T-helper 2 cell treated with Interferon-gamma antibody and Interleukin-4, amounts not matched to agents 5 μg/mL and 100 μg/mL, for 36 hours (primary cell): Measurements from ENCODE around the gene HPCAL1.

Experiments used
- DNase-seq: peaks from one replicate; pipeline ENCODE4 v3.0.0; 2021; ENCODE audit warnings: low spot score
- H3K27ac Mint-ChIP-seq: one replicate; pipeline ENCODE4 v1.8.0; 2021; ENCODE audit warnings: mild to moderate bottlenecking, mixed read lengths
- H3K27me3 Mint-ChIP-seq: one replicate; pipeline ENCODE4 v1.8.0; 2021; ENCODE audit warnings: low read depth, mixed read lengths
- H3K36me3 Mint-ChIP-seq: one replicate; pipeline ENCODE4 v1.8.0; 2021; ENCODE audit warnings: low read depth, mixed read lengths
- H3K4me1 Mint-ChIP-seq: one replicate; pipeline ENCODE4 v1.8.0; 2021; ENCODE audit warnings: low read depth, mixed read lengths
- H3K4me3 Mint-ChIP-seq: one replicate; pipeline ENCODE4 v1.8.0; 2022; ENCODE audit warnings: mild to moderate bottlenecking, moderate library complexity, mixed read lengths
- H3K9me3 Mint-ChIP-seq: one replicate; pipeline ENCODE4 v1.8.0; 2021; ENCODE audit warnings: mixed read lengths

The HPCAL1 gene

DNA sequence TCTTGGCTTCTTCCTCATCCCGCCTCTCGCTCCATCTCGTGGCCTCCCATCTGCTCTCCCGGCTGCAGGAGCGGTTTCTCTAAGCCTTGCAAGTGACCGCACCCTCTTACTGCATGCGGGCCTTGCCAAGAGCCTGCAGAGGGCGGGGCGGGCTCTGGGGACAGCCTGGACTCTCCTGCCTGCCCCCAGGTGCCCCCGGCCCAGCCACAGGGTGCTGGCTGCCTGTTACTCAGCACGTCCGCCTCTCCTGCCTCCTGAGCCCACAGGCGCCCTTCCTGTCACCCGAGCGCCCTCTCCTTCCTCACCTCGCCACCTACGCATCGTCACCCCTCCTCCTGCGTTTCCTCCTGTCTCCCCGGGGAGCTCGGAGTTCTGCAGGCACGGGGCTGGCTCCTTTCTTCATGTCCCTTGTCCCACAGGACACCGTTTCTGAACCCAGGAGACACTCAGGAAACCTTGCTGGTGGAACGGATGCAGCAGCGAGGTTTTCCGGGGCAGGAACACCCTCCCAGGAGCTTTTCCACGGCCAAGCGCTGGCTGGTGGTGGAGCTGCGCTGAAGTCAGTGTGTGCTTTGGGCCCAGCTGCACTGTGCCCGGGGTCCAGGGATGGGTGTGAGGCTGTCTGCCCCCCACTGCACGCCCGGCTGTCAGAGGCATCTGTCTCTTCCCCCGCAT, 28.5 kb downstream of the HPCAL1 start:
- Mint-ChIP-seq H3K27ac (peak overlapping the region; percentile 82), H3K4me3 (peak overlapping the region; percentile 94), H3K27me3 (no peaks in the 10 kb centered on the region), H3K9me3 (peaks cover 8% of the 10 kb centered on the region), H3K4me1 (peaks cover 67% of the 10 kb centered on the region), H3K36me3 (peaks cover 20% of the 10 kb centered on the region)
- DNase-seq, result peak; percentile 83

DNA sequence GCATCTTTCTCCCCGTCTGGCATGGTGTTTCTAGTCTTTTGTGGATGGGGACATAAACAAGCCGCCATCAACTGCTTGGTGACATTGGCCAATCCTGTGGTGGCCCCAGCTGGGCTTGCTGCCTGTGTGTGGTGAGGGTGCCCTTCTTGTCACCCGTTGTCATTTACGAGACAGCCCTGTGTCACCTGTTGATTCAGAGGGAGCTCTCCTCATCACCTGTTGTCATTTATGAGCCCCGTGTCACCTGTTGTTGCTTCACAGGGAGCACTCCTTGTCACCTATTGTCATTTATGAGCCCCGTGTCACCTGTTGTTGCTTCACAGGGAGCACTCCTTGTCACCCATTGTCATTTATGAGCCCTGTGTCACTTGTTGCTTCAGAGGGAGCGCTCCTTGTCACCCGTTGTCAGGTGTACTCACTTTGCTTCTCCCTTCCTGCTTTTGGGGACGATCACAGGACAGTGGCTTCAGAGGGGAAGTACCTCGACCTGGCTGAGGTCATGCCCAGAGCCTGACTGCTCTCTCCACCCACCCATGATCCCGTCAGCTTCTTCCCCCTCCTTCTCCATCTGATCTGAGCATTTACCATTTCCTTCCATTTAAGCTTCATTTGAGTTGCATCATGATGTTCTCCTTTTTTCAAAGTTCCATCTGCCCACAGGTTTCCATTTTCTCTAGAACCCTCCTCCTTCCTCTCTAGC, 29.1 kb downstream of the HPCAL1 start:
- peak overlapping the region; percentile 94 for H3K4me3 Mint-ChIP-seq
- no peaks in the 10 kb centered on the region for H3K27me3 Mint-ChIP-seq
- H3K36me3 Mint-ChIP-seq, result peaks cover 20% of the 10 kb centered on the region
- DNase-seq, result peak; percentile 81
- peak overlapping the region; percentile 82 for H3K27ac Mint-ChIP-seq
- peaks cover 8% of the 10 kb centered on the region for H3K9me3 Mint-ChIP-seq
- peaks cover 66% of the 10 kb centered on the region for H3K4me1 Mint-ChIP-seq

DNA sequence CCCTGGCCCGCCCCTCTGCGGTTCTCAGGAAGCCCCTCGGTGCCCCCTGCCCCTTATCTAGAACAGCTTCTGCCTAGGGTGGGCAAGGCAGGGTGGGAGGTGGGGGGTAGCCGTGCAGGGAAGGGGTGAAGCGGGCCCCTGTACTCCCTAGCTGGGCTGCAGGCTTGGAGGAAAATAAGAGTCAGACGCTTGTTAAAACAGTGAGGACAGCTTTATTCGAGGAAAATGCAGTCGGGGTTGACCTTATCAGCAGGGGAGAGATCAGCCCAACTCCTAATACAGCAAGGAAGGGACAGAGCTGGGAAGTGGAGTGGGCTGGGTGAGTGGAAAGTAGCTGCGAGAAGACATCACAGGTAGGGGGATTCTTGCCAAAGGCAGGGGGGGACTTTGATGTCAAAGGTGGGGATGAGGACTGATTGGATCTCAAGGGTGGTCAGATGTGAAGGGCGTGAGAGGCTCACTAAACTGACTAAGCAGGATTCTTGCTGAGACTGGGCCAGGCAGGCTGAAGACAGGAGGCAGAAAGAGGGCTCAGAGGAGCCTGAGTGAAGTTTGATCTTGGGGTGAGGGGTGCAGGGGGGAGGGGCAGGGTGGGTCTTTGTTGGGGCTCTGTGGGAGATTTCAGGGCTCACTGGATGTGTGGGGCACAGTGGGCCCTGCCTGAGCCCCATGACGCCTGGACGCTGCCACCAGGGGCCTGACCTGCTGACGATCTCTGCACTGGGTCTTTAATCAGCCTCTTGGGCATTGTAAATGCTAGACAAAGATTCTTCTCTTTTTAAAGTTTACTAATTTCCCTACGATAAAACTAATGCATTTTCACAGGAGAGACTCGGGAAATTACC, 29.9 kb downstream of the HPCAL1 start:
- peaks cover 21% of the 10 kb centered on the region for H3K36me3 Mint-ChIP-seq
- peak overlapping the region; percentile 94 for H3K4me3 Mint-ChIP-seq
- no peaks in the 10 kb centered on the region for H3K27me3 Mint-ChIP-seq
- peak; percentile 60 for DNase-seq
- H3K9me3 Mint-ChIP-seq, result peaks cover 8% of the 10 kb centered on the region
- H3K27ac Mint-ChIP-seq, result peak overlapping the region; percentile 82
- peaks cover 63% of the 10 kb centered on the region for H3K4me1 Mint-ChIP-seq

DNA sequence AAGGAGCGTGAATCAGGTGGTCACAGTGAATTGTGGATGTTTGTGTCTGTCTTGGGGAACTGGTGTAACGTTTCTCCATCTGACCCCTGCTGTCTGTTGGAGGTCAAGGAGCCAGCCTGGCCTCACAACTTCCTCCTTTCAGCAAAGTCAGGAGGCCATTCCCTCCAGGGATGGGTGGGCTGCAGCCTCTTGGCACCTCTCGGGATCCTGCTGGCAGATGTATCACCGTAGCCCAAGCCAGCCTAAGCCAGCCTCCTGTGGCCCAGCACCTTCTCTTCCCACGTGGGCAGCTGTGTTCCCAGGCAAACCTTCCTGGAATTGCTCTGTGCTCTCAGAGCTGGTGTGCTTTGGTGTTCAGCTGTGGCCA, 30.5 kb downstream of the HPCAL1 start:
- Mint-ChIP-seq H3K4me1 (peaks cover 63% of the 10 kb centered on the region), H3K36me3 (peaks cover 26% of the 10 kb centered on the region), H3K9me3 (peaks cover 8% of the 10 kb centered on the region), H3K27ac (peak overlapping the region; percentile 82), H3K4me3 (peak overlapping the region; percentile 94), H3K27me3 (no peaks in the 10 kb centered on the region)
- DNase-seq, result no peak

DNA sequence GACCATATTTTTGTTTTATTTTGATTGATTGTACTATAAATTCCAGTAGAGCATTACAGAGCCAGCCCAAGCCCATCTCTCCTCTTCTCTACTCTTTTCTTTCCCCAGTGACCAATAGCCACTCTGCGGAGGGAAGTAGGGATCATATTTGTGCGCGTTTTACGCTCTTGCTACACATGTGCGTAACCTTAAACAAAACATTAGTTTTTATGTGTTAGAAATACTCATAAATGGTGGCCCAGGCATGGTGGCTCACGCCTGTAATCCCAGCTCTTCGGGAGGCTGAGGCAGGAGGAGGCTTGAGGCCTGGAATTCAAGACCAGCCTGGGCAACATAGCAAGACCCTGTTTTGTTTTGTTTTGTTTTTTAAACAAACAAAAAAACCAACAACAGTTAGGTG, 31.3 kb downstream of the HPCAL1 start:
- peaks cover 58% of the 10 kb centered on the region for H3K4me1 Mint-ChIP-seq
- no peak overlapping the region for H3K27ac Mint-ChIP-seq
- H3K9me3 Mint-ChIP-seq, result peaks cover 8% of the 10 kb centered on the region
- no peak overlapping the region for H3K4me3 Mint-ChIP-seq
- no peaks in the 10 kb centered on the region for H3K27me3 Mint-ChIP-seq
- H3K36me3 Mint-ChIP-seq, result peaks cover 26% of the 10 kb centered on the region
- DNase-seq, result no peak

DNA sequence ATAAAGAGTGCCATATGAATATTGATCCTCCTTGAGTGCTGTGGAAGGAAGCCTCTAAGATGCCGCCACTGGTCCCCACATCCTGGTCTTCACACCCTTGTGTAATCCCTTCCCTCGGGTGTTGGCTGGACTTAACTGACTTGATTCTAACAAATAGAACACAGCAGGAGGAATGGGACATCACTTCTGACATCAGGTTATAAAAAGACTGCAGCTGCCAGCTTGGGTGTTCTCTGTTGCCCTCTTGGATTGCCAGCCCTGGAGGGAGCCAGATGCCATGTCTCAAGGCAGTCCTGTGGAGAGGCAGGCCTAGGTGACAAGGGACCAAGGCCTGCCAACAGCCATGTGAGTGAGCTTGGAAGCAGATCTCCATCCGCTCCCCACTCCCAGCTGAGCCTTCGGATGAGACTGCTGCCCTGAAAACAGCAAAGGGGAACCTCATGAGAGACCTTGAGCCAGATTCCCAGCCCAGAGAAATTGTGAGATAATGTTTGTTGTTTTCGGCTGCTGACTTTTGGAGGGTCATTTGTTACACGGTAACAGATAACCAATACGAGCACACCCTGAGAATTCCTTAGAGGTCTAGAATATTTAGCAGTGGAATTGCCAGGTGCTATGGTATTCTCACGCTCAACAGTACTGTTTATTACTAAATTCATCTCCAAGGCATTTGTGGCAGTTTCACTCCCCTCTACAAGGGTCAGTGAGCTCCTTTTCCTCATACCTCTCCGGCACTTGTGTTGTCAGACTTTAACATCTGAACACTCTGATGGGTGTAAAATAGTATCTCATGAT, 32.5 kb downstream of the HPCAL1 start:
- H3K27me3 Mint-ChIP-seq, result no peaks in the 10 kb centered on the region

DNA sequence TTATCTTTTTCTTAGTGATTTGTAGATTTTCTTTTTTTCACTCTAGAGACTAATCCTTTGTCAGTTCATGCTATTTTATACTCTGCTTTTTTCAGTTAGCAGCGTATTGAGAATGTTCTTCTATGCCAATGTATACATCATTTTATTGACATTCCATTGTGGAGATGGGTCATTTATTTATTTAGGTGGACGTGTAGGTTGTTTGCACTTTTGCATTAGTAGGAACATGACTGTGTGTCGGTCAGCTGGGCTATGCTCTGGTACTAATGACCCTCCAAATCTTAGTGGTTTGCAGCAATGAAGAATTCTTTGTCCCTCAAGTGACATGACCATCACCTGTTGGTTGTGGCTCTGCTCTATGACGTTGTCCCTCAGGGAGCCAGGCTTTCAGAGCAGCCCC, 33.6 kb downstream of the HPCAL1 start:
- Mint-ChIP-seq H3K9me3 (peaks cover 8% of the 10 kb centered on the region), H3K4me1 (peaks cover 45% of the 10 kb centered on the region), H3K4me3 (no peak overlapping the region), H3K36me3 (peaks cover 29% of the 10 kb centered on the region), H3K27me3 (no peaks in the 10 kb centered on the region), H3K27ac (no peak overlapping the region)
- DNase-seq, result no peak

More for the DNA sequence above, 32.5 kb downstream of the HPCAL1 start:
- Mint-ChIP-seq H3K9me3 (peaks cover 8% of the 10 kb centered on the region), H3K4me3 (no peak overlapping the region), H3K27ac (no peak overlapping the region), H3K4me1 (peaks cover 50% of the 10 kb centered on the region), H3K36me3 (peaks cover 31% of the 10 kb centered on the region)
- DNase-seq, result no peak

DNA sequence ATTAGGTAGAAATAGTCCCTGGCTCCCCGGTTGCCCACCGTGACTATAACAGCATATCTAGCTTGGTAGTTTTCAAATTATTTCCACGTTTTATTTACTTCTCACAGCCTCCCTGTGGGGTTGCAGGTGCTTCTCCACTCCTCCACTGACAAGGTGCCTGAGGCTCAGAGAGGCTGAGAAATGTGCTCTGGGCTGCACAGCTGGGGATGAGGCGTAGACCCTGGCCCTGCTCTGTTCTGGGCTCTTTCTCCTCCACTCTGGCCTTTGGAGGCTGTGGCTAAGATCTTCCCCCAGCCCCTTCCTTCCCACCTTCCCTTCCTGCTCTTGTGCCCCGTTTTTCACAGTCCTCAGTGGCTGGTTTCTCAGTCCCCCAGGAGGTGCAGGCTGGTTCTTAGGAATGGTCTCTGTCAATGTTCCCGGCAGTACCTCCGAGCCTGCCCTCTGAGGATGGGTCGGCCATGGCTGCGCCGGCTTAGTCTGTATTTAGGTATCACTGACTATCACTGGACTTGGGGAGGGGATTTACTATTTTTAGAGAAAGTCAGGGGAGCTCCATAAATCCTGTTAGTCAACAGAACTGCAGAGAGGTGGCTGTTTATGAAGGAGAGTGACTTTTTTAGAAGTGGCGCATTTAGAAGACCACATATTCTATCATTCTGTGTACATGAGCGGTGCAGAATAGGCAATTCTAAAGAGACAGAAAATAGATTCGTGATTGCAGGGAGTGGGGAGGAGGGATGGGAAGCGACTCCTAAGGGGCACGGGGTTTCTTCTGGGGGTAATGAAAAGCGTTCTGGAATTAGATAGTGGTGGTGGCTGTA, 35.0 kb downstream of the HPCAL1 start:
- H3K27ac Mint-ChIP-seq, result no peak overlapping the region
- peaks cover 8% of the 10 kb centered on the region for H3K9me3 Mint-ChIP-seq
- peaks cover 29% of the 10 kb centered on the region for H3K36me3 Mint-ChIP-seq
- H3K4me3 Mint-ChIP-seq, result no peak overlapping the region
- DNase-seq, result no peak
- H3K27me3 Mint-ChIP-seq, result no peaks in the 10 kb centered on the region
- H3K4me1 Mint-ChIP-seq, result peaks cover 34% of the 10 kb centered on the region

DNA sequence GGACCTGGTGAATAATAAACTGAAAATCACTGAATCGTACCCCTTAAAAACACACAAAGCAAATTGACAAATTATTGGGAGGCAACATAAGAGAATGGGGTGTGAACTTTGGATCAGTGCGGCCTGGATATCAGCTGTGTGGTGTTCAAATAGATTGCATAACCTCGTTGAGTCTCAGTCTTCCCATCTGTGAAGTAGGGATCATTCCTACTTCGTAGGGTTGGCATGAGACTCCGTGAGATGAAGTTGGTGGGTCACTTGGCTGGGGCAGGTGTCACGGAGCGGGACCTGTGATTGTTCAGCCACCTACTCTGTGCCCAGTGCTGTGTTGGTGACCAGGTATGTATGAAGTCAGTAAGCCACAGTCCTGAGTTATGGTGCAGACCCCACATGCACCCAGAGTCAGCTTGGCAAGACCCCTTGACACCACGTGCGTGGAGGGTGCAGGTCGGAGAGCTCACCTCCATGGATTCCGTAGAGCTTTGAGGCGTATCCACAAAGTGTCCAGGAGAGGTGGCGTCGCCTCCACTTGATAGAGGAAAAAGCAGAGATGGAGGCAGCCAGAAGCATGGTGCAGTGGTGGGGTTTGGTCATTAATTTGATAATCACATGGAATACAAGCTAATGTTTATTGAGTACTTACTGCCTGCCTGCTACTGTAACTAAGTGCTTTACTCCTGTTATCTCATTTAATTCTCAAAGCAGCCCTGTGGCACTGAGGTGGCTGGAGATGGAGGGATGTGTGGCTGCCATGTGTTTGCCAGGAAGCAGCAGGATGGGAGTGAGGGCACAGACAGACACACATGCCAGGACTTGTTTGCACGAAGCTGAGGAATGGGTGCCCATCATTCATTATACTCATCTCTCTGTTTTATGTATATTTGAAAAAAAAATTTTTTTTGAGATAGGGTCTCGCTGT, 35.8 kb downstream of the HPCAL1 start:
- DNase-seq, result no peak
- Mint-ChIP-seq H3K9me3 (peaks cover 8% of the 10 kb centered on the region), H3K4me3 (no peak overlapping the region), H3K4me1 (peaks cover 30% of the 10 kb centered on the region), H3K27ac (no peak overlapping the region), H3K27me3 (no peaks in the 10 kb centered on the region), H3K36me3 (peaks cover 28% of the 10 kb centered on the region)

DNA sequence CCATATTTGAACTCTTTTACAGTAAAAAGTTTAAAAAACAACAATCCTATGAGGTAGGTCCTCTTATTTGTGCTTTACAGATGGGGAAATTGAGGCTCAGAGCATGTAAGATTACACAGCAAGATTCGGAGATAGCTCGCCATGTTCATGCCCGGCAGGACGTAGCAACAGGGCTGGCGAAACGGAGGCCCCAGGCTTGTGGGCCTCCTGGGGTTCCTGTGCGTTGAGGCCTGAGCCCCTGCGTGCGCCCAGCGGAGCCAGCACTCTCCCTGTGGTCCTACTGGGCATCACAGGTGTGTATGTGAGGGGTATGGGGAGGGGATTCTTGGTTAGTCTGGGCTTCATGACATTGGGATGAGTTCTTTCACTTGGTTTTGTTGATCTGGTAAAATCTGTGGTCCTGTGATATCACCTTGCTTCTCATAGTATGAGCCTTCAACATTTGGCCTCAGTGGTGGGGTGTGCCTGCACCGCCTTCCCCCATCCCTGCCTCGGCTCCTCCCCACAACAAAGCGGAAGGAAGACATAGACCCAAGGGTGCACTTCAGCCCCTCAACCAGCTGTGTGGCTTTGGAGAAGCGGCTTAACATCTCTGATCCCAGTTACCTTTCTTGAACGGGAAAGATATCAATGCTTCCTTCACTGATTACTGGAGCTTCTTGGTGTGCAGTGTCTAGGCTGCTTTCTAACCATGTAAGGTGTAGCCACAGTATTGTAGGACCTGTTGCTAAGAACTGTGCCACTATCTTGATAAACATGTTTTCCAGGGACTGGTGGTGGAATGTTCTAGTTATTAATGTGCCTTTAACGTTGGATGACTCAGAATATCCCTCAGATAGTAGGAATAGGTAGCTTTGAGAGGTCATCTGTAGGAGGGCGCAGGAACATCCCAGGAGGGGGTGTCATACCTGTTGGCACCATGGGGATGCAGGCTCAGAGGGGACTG, 37.2 kb downstream of the HPCAL1 start:
- DNase-seq, result no peak
- Mint-ChIP-seq H3K36me3 (peaks cover 20% of the 10 kb centered on the region), H3K4me1 (peaks cover 33% of the 10 kb centered on the region), H3K27ac (no peak overlapping the region), H3K4me3 (no peak overlapping the region), H3K27me3 (no peaks in the 10 kb centered on the region), H3K9me3 (peaks cover 5% of the 10 kb centered on the region)

DNA sequence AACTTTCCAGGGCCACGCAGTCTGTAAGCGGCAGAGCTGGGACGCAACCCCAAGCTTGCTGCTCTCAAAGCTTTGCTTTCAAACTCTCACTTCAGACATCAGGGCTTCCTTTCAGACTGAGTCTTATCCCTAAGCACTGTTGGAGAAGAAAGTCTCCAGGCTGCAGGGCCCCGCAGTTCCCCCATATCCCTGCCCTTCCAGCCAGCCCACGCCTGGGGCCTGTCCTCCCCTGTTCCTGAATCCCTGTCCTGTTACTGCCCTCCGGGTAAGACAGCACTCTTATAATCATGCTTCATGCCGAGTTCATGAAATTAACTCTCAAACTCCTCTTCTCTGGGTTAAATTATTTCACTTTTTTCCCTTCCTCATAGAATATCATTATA, 37.9 kb downstream of the HPCAL1 start:
- no peaks in the 10 kb centered on the region for H3K9me3 Mint-ChIP-seq
- H3K27ac Mint-ChIP-seq, result no peak overlapping the region
- H3K4me3 Mint-ChIP-seq, result no peak overlapping the region
- no peak for DNase-seq
- no peaks in the 10 kb centered on the region for H3K27me3 Mint-ChIP-seq
- peaks cover 13% of the 10 kb centered on the region for H3K36me3 Mint-ChIP-seq
- peaks cover 32% of the 10 kb centered on the region for H3K4me1 Mint-ChIP-seq
